HG03135 (cell line): ENCODE measurements around the gene CDH1.
A peak's percentile ranks its signal among the peaks of the same experiment; 100 is the strongest.

ENCODE experiments used
- ATAC-seq: cut with Tn5 transposase; IDR thresholded peaks from one replicate; pipeline ENCODE4 v1.9.1; 2021; ENCODE audit warnings: mild to moderate bottlenecking, moderate library complexity; ENCODE audit not compliant: unreplicated experiment

Gene CDH1

GRCh38 chr16:68759062-68759461, 22.0 kb downstream of the CDH1 start:
- no peak for ATAC-seq

GRCh38 chr16:68760671-68761275, 23.7 kb downstream of the CDH1 start:
- peak; percentile 40 for ATAC-seq

- ATAC-seq: no peak
These were observed 26.1 kb downstream of the CDH1 start for GRCh38 chr16:68762996-68763756.

- ATAC-seq: no peak
These were observed 27.8 kb downstream of the CDH1 start for GRCh38 chr16:68764862-68765261.

- ATAC-seq: no peak
These were observed 30.5 kb downstream of the CDH1 start for GRCh38 chr16:68767581-68767980.

GRCh38 chr16:68768175-68768574, 31.1 kb downstream of the CDH1 start:
- ATAC-seq: no peak

GRCh38 chr16:68768771-68769170, 31.7 kb downstream of the CDH1 start:
- ATAC-seq: no peak

GRCh38 chr16:68770671-68771070, 33.6 kb downstream of the CDH1 start:
- no peak for ATAC-seq

GRCh38 chr16:68772030-68772681, 35.1 kb downstream of the CDH1 start:
- no peak for ATAC-seq

GRCh38 chr16:68772871-68773270, 35.8 kb downstream of the CDH1 start:
- no peak for ATAC-seq

GRCh38 chr16:68774982-68775634, 38.0 kb downstream of the CDH1 start:
- ATAC-seq: no peak

GRCh38 chr16:68776821-68777485, 39.9 kb downstream of the CDH1 start:
- peak; percentile 77 for ATAC-seq

- no peak for ATAC-seq
These were observed 41.6 kb downstream of the CDH1 start for GRCh38 chr16:68778551-68779231.

GRCh38 chr16:68779891-68780290, 42.8 kb downstream of the CDH1 start:
- ATAC-seq: no peak

- no peak for ATAC-seq
These were observed 44.7 kb downstream of the CDH1 start for GRCh38 chr16:68781784-68782183.

GRCh38 chr16:68782198-68783174, 45.4 kb downstream of the CDH1 start:
- ATAC-seq: no peak

GRCh38 chr16:68784226-68784625, 47.1 kb downstream of the CDH1 start:
- no peak for ATAC-seq

- ATAC-seq: no peak
These were observed 47.6 kb downstream of the CDH1 start for GRCh38 chr16:68784721-68785120.

GRCh38 chr16:68785715-68786114, 48.6 kb downstream of the CDH1 start:
- ATAC-seq: no peak
